ENCODE measurements around the gene SPDYE17. TPM values are rescaled to one million over a fixed set of nuclear protein-coding genes. Genes with fewer than 3 reads are reported as not detected.
"Not testable (repeated sequence)": the region's sequence is repeated elsewhere in the genome, so short reads cannot be mapped to it uniquely, and the experiment has no call there.

SPDYE17 gene
- total RNA-seq, 1 experiment from 2014 or later: not detected

DNA sequence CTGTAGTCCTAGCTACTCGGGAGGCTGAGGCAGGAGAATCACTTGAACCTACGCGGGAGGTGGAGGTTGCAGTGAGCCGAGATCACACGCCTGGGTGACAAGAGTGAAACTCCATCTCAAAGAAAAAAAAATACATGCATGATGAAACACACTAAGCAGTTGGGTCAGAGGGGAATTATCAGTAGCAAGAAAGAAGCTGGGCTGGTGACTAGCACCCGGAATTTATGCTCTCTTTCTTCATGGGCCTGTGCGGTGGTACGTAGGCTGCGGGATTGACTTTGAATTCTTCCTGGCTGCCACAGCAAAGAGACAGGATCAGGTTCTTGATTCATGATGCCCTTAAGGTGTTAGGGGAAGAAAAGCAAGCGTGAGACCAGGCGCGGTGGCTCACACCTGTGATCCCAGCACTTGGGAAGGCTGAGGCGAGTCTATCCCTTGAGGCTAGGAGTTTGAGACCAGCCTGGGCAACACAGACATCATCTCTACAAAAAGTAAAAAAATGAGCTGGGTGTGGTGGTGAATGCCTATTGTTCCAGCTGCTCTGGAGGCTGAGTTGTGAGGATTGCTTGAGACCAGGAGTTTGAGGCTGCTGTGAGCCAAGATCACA, 54.3 kb downstream of the SPDYE17 start:
- not testable (repeated sequence) for H4K5ac ChIP-seq (ENCODE audit: insufficient read length, low read depth, low read length); H3K4me1 Mint-ChIP-seq; H3K27ac Mint-ChIP-seq; H2BK120ac ChIP-seq (ENCODE audit: low read depth, low read length, poor library complexity, severe bottlenecking); H3K4ac ChIP-seq (ENCODE audit: low read depth, low read length); H3K27me3 Mint-ChIP-seq (ENCODE audit: low read depth); H3K9ac ChIP-seq (ENCODE audit: extremely low read depth, insufficient read length, low read length); H3K4me3 Mint-ChIP-seq; H2BK20ac ChIP-seq (ENCODE audit: low read depth, low read length, poor library complexity, severe bottlenecking); H2AFZ ChIP-seq (ENCODE audit: low read length); H3K79me1 ChIP-seq (ENCODE audit: insufficient read depth, low read depth, low read length, poor library complexity, severe bottlenecking); H2BK5ac ChIP-seq (ENCODE audit: insufficient read length, low read length); H3T11ph ChIP-seq (ENCODE audit: low read length); H3K4me1 ChIP-seq (ENCODE audit: insufficient read depth, low read length); H3K14ac ChIP-seq (ENCODE audit: insufficient read depth, low read length); DNase-seq; H3K27ac ChIP-seq (ENCODE audit: insufficient read length, low read depth, low read length); H3K23me2 ChIP-seq (ENCODE audit: insufficient read length, low read depth, low read length, poor library complexity, severe bottlenecking); H3K79me2 ChIP-seq (ENCODE audit: insufficient read depth, low read length); H3K56ac ChIP-seq (ENCODE audit: insufficient read length, low read depth, low read length); H3K9me3 ChIP-seq (ENCODE audit: control insufficient read depth, low read depth, low read length); H4K91ac ChIP-seq (ENCODE audit: insufficient read length, low read depth, low read length); H3K27me3 ChIP-seq (ENCODE audit: insufficient read depth, low read length); H4K20me1 ChIP-seq (ENCODE audit: control insufficient read depth, insufficient read depth, insufficient read length); H3K9me3 Mint-ChIP-seq; H2BK15ac ChIP-seq (ENCODE audit: low read depth, low read length); H3K23ac ChIP-seq (ENCODE audit: insufficient read length, low read depth, low read length); H2BK12ac ChIP-seq (ENCODE audit: insufficient read length, low read depth, low read length); H2AK5ac ChIP-seq (ENCODE audit: insufficient read length, low read length); H4K8ac ChIP-seq (replicated peaks; ENCODE audit: insufficient read length, low read depth, low read length); H3K18ac ChIP-seq (ENCODE audit: insufficient read length, low read depth, low read length); H3K4me2 ChIP-seq (ENCODE audit: insufficient read depth, insufficient read length, low read length)
- H3K36me3 Mint-ChIP-seq (ENCODE audit: insufficient read depth in 1 of 3, low read depth in 3 of 3): peaks cover 6 to 19% (median 18%) of the 10 kb centered on the region in 3 experiments; a peak in 6 of 7 replicates
- no CpG with 5 or more reads among the region's 13 CpGs for WGBS (ENCODE audit: extremely low coverage, insufficient read length, low lambda C conversion rate)

DNA sequence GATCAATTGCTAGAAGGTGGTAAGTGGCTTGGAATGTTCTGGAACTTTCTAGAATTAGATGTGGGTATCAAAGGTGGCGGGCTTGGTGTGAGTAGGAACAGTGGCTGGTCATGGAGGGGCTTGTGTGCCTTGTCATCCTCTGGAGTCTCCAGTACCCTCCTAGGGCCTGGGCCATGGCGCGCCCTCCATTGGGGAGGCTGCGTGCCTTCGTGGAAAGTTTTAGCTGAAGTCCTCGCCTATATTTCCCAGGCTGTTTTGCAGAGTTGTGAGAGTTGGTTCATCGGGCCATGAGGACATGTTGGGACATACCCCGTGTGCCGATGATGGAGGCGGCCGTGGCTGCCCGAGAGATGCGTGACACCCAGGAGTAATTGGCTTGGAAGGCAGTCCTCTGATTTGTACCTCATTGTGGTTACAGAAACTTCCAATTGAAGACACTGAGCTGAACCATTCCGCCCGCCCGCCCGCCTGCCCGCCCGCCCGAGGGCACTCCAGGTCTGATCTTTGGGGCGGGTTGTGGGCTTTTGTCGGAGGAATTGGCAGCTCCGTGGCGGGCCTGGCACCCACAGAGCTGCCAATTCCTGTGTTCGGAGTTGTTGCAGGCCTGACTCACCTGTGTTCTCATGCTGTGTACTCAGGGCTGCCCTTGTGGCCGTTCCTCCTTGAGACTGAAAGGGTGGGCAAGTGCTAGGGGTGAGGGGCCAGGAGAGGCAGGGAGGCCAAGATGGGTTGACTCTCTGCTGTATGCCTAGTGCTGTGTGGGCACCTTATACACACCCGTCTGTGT, 57.2 kb downstream of the SPDYE17 start:
- H3K79me2 ChIP-seq (ENCODE audit: insufficient read depth, low read length); H4K20me1 ChIP-seq (ENCODE audit: control insufficient read depth, insufficient read depth, insufficient read length); H2BK20ac ChIP-seq (ENCODE audit: low read depth, low read length, poor library complexity, severe bottlenecking); H3K79me1 ChIP-seq (ENCODE audit: insufficient read depth, low read depth, low read length, poor library complexity, severe bottlenecking); H3K4me3 Mint-ChIP-seq; H3T11ph ChIP-seq (ENCODE audit: low read length); H3K27me3 Mint-ChIP-seq (ENCODE audit: low read depth); H3K9ac ChIP-seq (ENCODE audit: extremely low read depth, insufficient read length, low read length); H3K14ac ChIP-seq (ENCODE audit: insufficient read depth, low read length); H3K18ac ChIP-seq (ENCODE audit: insufficient read length, low read depth, low read length); H3K27ac ChIP-seq (ENCODE audit: insufficient read length, low read depth, low read length); H3K4ac ChIP-seq (ENCODE audit: low read depth, low read length); H2BK120ac ChIP-seq (ENCODE audit: low read depth, low read length, poor library complexity, severe bottlenecking); H3K9me3 Mint-ChIP-seq; H4K5ac ChIP-seq (ENCODE audit: insufficient read length, low read depth, low read length); H3K23me2 ChIP-seq (ENCODE audit: insufficient read length, low read depth, low read length, poor library complexity, severe bottlenecking); H3K4me2 ChIP-seq (ENCODE audit: insufficient read depth, insufficient read length, low read length); H3K27ac Mint-ChIP-seq; H2BK5ac ChIP-seq (ENCODE audit: insufficient read length, low read length); H3K23ac ChIP-seq (ENCODE audit: insufficient read length, low read depth, low read length); H2AK5ac ChIP-seq (ENCODE audit: insufficient read length, low read length); H3K4me1 Mint-ChIP-seq; H4K8ac ChIP-seq (replicated peaks; ENCODE audit: insufficient read length, low read depth, low read length); H2AFZ ChIP-seq (ENCODE audit: low read length); H3K36me3 Mint-ChIP-seq (ENCODE audit: insufficient read depth in 1 of 3, low read depth in 3 of 3); H3K27me3 ChIP-seq (ENCODE audit: insufficient read depth, low read length); H4K91ac ChIP-seq (ENCODE audit: insufficient read length, low read depth, low read length); H2BK12ac ChIP-seq (ENCODE audit: insufficient read length, low read depth, low read length); H2BK15ac ChIP-seq (ENCODE audit: low read depth, low read length); H3K4me1 ChIP-seq (ENCODE audit: insufficient read depth, low read length); H3K9me3 ChIP-seq (ENCODE audit: control insufficient read depth, low read depth, low read length); H3K56ac ChIP-seq (ENCODE audit: insufficient read length, low read depth, low read length): not testable (repeated sequence)
- WGBS (ENCODE audit: extremely low coverage, insufficient read length, low lambda C conversion rate): no CpG with 5 or more reads among the region's 27 CpGs
- peak; percentile 14 for DNase-seq

Measured in H9 (cell line).